Measurements from ENCODE around the gene PRR5.
"Not testable (repeated sequence)": the region's sequence is repeated elsewhere in the genome, so short reads cannot be mapped to it uniquely, and the experiment has no call there.

PRR5 gene

GRCh38 chr22:44676066-44676440, 26.0 kb upstream of the PRR5 start:
- DNase-seq, result not testable (repeated sequence)

GRCh38 chr22:44676441-44677352, 25.3 kb upstream of the PRR5 start:
- no peak for DNase-seq

- DNase-seq, result no peak
Observed at GRCh38 chr22:44677353-44677840, 24.6 kb upstream of the PRR5 start.

- no peak for DNase-seq
Observed at GRCh38 chr22:44677871-44678555, 24.0 kb upstream of the PRR5 start.

- DNase-seq, result no peak
Observed at GRCh38 chr22:44678556-44679305, 23.3 kb upstream of the PRR5 start.

- DNase-seq, result not testable (repeated sequence)
Observed at GRCh38 chr22:44679306-44679647, 22.7 kb upstream of the PRR5 start.

GRCh38 chr22:44680058-44680457, 21.9 kb upstream of the PRR5 start:
- no peak for DNase-seq

- DNase-seq, result no peak
Observed at GRCh38 chr22:44680481-44680894, 21.5 kb upstream of the PRR5 start.

GRCh38 chr22:44682556-44683168, 19.3 kb upstream of the PRR5 start:
- DNase-seq, result no peak

- DNase-seq, result peak; percentile 42
Observed at GRCh38 chr22:44683237-44683636, 18.8 kb upstream of the PRR5 start.

GRCh38 chr22:44683881-44684280, 18.1 kb upstream of the PRR5 start:
- no peak for DNase-seq

GRCh38 chr22:44684506-44685383, 17.3 kb upstream of the PRR5 start:
- peak; percentile 90 for DNase-seq

- peak; percentile 85 for DNase-seq
Observed at GRCh38 chr22:44685384-44686056, 16.5 kb upstream of the PRR5 start.

GRCh38 chr22:44686873-44687600, 15.0 kb upstream of the PRR5 start:
- no peak for DNase-seq

GRCh38 chr22:44689173-44689572, 12.8 kb upstream of the PRR5 start:
- DNase-seq, result no peak

GRCh38 chr22:44689915-44690524, 12.0 kb upstream of the PRR5 start:
- no peak for DNase-seq

- no peak for DNase-seq
Observed at GRCh38 chr22:44691796-44692661, 10.0 kb upstream of the PRR5 start.

- DNase-seq, result no peak
Observed at GRCh38 chr22:44692662-44693007, 9.4 kb upstream of the PRR5 start.

- no peak for DNase-seq
Observed at GRCh38 chr22:44693145-44693544, 8.9 kb upstream of the PRR5 start.

Data from stimulated activated CD4-positive, alpha-beta T cell treated with anti-CD3 and anti-CD28 coated beads, Interleukin-1b, Interleukin-23, amount 100 ng/mL, for 48 hours (primary cell).